NOMO-1 treated with dmso at 0.1 percent for 144 hours (cell line): ENCODE measurements around the gene EPB41L4B.
"Not testable (repeated sequence)": the region's sequence is repeated elsewhere in the genome, so short reads cannot be mapped to it uniquely, and the experiment has no call there.

Experiments
- DNase-seq: peaks from one replicate; lab custom pipeline; 2025; ENCODE audit not compliant: unreplicated experiment; lab: John Stamatoyannopoulos, UW

EPB41L4B gene

DNA sequence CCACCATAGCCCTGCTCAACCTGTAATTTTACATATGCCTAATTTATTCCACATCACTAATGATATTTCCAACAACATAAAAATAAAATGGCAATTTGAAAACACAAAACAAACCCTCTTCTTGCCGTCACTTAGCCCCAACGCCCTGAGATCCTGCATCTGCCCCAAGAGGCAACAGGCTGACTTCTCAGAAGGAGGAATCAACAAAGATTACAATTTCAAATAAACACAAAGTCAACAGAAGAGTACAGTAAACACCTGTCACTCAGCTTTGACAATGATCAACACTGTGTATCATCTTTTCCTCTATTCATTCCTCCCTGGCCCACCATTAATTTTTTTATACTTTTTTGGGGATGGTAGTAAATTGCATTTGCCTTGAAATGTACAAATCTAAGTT is 19.8 kb downstream of the EPB41L4B start:
- DNase-seq, result no peak

DNA sequence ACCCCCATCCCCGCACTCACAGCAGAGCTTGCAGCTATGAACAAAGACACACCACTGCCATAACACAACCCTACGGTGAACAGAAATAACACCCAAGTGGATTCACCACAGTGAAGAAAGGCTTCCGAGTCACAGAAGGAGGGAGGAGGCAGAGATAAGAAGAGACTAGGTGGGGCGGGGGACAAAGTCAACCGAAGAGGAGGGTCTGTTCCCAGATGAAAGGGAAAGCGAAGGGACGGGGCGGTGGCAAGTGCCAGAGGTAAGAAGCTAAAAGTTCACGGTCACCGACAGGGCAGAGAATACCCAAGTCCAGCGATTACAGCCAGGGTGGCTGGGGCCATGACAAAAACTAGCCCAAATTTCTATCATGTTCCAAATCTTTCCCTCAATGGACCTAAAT is 21.0 kb downstream of the EPB41L4B start:
- DNase-seq, result no peak

DNA sequence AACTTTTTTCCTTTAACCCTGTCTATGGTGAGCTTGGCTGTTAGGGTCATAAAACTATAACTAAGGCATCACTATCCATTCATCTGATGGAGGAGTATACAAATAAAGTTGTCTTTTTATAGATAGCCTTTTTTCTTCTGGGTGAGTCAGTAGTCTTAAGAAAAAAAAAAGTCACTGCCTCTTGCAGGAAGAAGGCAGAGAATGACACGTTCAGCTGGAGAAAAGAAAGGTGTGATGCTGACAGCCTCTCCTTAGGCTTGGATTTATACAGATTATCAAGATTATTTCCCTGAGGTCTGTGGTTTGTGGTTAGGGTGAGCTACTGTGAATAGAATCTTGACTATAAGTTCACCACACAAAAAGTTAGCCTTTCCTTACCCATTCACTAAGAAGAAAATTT is 23.0 kb downstream of the EPB41L4B start:
- no peak for DNase-seq

DNA sequence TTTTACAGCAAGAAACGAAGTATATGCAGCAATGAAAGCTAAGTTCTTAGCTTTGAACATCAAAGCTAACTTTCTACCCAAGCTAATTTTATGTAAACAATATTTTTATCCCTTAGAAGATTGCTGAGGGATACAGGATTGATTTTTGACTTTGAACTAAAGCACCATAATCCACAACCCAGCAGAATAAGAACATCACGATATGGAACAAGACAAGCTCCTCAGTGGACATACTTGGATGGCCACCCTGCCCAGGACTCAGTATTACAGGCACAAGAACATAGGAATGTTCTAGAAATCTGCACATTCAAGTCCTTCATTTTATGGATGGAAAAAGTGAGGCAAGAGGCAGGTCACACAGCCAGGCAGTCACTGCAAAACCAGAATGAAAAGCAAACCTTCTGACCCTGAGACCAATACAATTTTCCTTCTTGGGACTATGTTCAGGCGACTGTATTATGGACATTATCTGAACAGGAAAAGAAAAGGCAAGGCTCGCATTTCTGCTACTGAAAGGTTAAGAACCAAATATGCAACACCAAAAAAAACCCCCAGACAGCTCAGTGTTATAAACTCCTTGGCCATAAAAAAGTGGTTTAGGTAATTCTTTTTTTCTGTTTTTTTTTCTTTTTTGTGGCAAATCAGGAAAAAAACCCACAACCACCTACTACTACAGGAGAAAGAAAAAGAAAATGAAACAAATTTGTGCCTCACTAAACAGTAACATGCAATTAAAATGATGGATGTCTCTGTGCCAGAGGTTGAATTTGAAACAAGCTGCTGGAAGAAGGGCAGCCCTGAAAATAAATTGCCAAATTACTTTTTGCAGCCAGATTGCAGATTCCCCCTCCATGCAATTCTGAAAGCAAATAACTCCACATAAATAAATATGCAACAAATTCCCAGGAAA is 25.4 kb downstream of the EPB41L4B start:
- DNase-seq, result no peak

DNA sequence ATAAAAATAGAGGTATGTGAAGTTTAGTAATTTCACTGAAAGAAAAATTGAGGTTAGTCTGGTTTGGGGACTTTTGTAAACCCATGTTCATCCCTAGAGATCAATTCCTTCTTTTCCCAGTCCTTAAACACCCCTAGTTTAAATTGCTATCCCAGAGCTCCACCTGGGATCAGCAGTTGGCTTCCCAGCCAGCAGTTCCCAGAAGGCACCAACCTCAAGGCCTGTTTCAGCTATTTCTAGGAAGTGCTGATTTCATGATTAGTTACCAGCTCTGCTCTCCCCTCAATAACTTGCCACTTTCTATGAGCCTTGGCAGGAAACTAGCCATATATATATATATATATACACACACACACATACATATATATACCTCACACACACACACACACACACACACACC is 30.5 kb downstream of the EPB41L4B start:
- no peak for DNase-seq

DNA sequence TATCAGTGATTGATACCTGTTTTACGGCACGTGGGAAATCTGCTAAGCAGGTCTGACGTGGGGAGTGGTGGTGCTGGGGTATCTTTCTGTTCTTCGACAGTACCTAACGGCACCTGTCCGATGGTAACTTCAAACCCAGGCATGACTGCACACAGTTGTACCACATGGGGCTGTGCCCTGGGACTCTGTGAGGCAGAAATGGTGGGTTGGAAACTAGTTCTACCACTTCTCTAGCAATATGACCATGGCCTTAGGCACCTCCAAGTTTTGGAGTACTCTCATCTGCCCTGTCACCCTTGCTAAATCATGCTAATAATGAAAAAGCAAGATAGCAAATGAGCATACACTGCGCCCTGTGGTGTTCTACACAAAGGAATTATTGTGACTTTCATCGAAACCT is 30.9 kb downstream of the EPB41L4B start:
- DNase-seq, result no peak

DNA sequence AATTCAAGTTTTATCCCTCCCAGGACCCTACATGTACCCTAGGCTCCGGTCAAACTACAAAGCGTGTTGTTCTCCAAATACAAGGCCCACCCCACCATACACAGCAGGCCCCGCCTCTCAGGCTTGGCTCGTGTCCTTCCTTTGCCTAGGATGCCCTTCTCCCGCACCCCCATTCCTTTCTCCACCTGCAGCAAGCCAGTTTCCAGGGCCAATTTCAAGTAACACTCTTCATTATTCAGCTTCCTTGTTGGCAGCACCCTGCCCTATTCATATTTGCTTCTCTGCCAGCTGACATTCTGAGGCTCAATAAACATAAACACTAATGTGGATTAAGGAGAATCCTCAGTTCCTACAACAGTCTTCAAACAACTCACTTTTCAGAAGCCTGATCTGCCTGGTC is 31.7 kb downstream of the EPB41L4B start:
- DNase-seq, result no peak

DNA sequence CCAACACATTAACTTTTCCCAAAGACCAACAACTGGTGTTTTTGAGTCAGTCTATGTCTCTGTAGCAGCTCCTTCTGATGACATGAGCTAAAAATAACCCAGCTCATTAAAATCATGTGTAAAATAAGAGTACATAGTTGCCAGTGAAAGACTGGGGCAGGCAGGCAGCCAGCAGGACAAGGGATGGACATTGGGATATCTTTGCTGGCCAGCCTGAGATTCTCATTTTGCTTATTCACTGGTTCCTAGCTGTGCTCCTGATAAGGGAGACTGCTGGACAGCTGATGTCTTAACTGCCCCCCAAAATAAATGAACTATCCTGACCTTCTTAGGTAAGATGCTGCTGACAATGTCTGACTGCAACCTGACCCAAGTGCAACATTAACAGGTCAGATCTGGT is 33.9 kb downstream of the EPB41L4B start:
- no peak for DNase-seq

DNA sequence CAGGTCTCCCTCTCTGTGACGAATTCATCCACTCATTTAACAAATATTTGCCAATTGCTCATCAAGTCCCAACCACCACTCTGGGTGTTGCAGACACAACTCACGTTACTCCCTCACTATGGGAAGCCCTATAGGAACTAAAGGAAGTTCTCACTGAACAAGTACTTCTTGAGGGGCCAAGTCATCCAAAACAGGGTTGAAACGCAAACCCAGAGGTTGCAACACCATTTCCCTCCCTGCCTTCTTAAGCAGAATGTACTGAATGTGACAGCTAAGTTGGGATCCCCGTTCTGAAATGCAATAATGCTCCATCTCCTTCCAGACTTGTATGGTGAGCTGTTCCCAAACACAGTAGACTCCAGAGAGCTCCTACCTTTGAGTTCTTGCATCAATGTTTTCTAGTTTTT is 34.3 kb downstream of the EPB41L4B start:
- DNase-seq, result peak; percentile 4

DNA sequence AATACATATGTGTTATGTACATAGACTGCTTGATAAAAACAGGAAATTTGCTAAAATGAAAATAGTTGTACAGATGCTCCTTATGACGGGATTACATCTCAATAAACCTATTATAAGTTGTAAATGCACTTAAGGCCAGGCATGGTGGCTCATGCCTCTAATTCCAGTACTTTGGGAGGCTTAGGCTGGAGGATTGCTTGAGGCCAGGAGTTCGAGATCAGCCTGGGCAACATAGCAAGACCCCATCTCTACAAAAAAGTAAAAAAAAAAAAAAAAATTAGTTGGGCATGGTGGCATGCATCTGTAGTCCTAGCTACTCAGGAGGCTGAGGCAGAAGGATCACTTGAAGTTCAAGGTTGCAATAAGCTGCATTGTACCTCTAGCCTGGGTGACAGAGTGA is 37.2 kb downstream of the EPB41L4B start:
- DNase-seq, result not testable (repeated sequence)

DNA sequence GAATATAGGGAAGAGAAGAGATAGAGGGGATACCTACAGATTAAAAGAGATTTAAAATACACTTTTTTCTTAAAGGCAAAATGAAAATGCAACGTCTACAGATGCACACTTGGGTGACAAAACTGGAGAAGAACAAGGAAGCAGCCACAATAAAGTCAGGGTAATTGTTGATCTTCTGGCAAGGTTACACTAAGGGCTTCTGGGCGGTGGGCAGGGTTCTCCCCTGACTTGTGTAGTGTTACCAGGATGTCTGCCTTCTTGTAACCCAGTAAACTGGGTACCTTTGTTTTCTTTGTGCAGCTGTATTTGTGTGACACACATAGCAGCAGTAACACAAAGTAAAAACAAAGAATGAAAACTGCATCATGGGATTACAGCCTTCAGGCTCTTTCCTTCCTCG is 37.8 kb downstream of the EPB41L4B start:
- DNase-seq, result no peak

DNA sequence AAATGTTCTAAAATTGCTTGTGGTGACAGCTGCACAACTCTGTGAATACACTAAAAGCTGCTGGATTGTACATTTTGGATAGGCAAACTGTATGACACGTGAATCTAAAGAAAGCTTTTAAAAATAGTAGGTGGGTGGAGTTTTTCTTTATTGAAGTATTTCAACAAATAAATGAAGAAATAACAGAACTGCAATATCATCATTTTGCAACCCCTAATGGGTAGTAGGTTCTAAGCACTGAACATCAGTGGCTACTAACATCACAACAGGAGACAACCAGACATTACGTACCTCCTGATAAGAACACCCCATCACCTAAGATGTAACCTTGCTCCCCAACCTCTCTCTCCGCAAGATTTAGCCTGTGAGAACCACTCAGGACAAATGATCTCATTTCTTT is 38.6 kb downstream of the EPB41L4B start:
- no peak for DNase-seq

DNA sequence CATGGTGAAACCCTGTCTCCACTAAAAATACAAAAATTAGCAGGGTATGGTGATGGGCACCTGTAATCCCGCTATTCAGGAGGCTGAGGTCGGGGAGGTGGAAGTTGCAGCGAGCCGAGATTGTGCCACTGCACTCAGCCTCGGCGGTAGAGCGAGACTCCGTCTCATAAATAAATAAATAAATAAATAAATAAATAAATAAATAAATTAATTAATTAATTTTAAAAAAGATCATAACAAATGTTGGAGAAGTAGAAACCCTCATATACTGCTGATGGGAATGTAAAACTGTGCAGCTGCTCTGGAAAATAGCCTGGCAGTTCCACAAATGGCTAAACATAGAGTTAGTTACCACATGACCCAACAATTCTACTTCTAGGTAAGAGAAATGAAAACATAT is 39.3 kb downstream of the EPB41L4B start:
- DNase-seq, result no peak

DNA sequence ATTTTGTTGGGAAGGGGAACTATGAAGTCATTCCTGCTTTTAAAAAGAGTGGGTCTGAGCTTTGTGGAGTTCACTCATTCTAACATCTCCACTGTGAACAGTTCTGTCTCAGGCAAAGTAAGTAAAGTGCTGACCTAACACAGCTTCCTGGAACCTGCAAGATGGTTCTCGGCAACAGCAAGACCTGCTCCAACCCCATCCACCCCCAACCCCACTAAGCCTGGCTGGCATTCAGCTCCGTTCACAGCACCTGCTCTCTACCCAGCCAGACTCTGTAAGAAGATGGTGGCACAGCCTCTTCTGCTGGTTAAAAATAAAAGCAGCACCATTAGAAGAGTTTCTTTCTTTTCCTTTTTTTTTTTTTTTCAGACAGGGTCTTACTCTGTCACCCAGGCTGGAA is 42.0 kb downstream of the EPB41L4B start:
- no peak for DNase-seq

DNA sequence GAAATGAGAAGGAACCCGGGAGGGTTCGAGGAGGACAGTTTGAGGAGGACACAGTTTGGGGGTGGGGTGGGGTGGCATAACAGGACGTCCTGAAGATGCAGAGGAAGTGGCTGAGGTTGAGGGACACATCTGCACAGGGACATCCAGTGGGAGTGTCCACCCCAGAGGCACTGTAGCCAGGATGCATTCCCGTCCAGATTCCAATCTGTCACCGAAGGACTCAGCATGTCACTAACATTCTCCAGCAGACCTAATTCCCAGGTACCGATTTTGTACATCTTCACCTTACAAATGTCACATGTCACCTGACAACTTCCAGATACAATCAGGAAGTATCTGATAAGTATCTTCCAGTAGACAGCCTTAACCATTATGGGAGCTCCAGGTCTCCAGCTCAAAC is 42.6 kb downstream of the EPB41L4B start:
- no peak for DNase-seq

DNA sequence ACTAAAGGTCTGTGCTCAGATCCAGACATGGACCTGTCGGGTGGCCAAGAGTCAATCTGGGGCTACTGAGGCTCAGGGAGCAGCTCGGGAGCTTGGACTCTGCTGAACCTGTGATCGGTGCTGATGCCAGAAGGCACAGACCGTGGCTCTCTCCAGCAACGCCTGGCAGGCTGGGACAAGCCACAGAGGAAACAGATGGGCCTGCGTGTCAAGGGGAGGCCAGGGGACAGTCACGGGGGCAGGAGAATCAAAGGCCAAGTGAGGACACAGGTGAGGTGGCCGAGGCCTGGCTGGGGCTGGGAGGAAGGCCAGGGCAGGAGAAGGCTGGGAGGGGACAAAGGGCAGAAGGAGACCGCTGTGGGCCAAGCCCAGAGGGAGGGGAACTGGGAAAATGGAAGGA is 43.4 kb downstream of the EPB41L4B start:
- no peak for DNase-seq

DNA sequence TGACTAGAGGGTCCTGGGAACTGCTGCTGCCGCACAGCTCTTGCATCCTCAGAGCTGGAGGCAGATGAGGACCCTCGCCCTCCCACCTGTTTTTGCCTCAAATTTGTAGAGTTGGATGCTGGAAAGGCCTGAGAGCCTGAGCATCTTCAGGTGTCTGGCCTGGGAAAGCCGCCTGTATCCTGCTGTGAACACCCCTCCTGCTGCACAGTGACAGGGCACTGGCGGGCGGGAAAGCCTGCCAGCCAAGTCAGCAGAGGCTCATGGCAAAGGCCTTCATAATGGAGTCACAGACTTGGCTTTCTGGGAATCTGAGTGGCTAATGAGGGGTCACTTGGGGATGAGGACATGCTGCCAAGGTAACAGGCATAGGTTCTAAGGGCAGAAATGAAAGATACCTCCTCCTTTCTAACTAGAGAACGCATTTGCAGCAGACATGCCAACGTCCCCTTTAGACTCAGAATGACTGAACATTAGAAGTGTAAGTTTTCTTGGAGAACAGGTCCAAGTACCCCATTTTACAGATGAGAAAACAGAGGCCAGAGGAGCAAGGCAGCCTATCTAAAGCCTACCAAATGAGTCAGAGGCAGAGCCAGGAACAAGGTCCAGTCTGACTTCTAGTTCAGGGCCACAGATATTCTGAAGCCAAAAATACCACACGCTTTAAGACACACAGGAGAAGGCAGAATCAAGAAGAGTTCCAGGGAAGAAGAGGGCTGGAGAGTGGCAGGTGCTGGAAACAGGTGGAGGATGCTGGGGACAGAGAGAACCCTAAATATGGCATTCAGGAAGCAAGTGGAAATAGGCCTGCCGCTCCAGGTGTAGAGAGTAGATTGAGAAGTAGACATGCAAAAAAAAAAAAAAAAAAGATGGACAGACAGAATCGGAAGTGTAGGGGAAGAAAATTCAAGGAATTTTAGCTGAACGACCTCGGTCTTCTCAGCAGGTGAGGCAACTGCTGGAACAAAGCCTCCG is 44.1 kb downstream of the EPB41L4B start:
- no peak for DNase-seq

DNA sequence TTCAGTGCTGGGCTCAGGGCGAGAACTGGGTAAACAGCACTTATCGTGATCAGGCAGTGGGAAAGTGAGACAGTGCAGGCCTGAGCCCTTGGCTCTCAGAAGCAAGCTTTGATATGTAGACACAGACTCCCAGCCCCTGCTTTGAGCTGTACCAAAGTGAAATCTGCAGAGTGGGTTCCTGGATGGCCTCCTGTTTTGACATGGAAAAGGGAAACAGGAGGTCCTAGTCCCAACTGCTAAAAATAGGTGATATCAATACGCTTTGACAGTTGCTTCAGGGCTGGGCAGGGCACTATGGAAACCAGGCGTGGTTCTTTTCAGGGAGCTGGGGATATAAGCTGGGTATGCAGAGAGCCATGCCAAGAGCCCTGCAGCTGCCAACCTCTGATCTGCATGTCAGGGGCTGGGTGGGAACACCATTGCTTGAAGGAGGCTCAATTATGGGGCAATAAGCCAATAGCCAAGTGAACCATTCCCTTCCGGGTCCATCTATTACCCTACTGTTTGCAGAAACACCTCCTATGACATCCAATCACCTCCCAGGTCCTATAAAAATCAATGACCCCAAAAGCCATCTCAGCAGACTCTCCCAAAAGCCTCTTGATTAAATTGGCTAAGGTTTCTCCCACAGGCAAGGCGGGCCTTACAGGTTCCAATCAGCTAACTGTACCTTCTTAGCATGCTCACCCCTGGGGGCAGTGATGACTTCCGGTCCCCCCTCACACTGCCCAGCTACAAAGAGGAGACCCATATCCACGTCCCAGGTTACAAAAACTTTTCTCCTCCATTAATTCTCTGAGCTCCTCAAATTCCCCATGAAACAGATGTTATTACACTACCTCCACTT is 45.8 kb downstream of the EPB41L4B start:
- no peak for DNase-seq

DNA sequence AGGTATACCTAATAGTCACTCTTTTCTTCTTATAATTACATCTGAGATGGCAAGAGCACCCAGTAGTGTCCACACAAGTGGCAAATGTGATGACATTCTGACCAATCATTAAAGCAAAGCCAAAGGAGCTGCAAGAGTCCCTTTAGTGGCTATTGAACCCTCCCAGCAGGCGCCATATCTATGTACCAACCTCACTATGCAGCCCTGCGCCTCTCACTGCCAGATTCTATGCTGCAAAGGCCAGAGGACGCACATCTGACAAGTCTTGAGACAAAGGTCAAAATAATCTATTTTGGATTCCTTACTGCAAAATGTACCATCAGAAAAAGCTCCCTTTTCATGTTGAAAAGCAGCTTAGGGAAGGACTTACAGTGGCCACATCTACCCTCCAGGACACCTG is 47.0 kb downstream of the EPB41L4B start:
- no peak for DNase-seq

DNA sequence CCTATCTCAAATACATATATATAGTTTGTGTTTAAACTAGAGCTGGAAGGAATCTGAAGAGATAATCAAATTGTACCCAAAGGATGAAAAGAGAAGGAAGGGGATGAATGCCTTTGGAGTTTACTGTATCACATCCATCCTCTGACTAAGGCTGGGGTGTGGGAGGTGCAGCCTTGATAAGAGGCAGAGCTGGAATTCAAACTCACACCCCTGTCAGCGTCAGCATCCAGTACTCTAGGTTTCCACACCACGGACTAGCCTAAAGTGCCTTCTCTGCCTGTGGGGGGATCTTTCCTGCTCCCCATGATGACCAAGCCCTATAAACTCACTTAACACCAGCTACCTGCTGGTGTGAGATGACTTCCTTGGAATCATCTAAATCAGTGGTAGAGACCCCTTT is 48.1 kb downstream of the EPB41L4B start:
- no peak for DNase-seq

DNA sequence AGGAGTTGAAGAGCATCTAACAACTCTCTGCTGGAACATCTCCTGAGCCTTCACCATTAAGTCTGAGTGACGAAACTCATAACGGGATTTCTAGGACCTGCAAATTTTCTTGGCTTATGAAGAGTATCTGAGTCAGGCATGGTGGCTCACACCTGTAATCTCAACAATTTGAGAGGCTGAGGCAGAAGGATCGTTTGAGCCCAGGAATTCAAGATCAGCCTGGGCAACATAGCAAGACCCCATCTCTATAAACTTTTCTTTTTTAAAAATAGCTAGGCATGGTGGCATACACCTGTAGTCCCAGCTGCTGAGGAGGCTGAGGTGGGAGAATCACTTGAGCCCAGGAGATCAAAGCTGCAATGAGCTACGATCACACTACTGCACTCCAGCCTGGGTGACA is 48.8 kb downstream of the EPB41L4B start:
- DNase-seq, result no peak
